A673 (cell line): ENCODE results near the gene MPRIP.

ENCODE experiments used
- EZH2 ChIP-seq: fragments of 200-600 bp; sonication (generic); IDR thresholded peaks from 2 replicates; pipeline ENCODE4 v1.6.1; 2017; ENCODE audit warnings: borderline replicate concordance, low read depth, mild to moderate bottlenecking, mixed read lengths, antibody characterized with exemption, low read length; ENCODE audit not compliant: poor library complexity, severe bottlenecking
- TF ChIP-seq, protein P1 (sequence below): fragments of 300-800, 200-600 bp; sonication (generic); conservative IDR thresholded peaks from 2 replicates; pipeline ENCODE4 v1.5.1; 2017; ENCODE audit warnings: low read depth, mild to moderate bottlenecking, antibody characterized with exemption, low read length, moderate library complexity, mixed read lengths

DNA sequence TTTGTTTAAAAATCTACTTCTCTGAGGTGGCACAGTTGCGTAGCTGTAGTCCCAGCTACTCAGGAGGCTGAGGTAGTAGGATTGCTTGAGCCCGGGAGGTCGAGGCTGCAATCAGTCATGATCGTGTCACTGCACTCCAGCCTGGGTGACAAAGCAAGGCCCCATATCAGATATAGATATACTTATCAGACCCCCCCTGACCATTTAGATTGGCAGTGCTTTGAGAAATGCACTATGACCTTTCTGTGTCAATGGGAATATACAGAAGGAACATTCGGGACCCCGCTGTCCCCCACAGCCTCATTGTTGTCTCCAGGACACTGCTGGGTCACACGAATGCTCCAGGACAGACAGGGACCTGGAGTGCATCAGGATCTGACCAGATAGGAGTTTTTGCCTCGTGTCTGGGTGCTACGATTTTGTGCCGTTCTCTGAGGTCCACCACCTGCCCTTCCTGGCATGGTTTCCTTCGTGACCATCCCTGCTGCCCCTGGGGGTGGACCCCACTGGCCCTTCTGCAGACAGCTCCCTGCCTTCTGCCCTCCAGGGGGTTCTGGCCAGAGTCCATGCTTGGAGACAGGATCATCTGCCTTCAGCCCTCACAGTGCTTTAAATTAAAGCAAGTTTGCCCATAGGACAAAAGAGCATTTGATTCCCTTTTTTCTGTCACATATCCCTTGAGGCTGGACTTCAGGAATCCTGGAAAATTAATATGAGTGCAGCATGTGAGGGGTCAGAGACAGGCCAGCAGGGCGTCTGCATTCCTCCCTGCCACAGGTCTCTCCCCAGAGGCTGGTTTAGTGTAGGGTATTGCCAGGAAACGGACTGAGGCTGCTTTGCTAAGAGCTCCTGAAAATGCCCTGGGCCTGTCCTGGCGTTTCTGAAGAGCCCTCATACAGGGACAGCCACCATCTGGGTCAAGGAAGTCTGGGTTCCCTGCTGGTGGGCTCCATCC, 144.6 kb downstream of the MPRIP start:
- TF ChIP-seq, protein P1, sequence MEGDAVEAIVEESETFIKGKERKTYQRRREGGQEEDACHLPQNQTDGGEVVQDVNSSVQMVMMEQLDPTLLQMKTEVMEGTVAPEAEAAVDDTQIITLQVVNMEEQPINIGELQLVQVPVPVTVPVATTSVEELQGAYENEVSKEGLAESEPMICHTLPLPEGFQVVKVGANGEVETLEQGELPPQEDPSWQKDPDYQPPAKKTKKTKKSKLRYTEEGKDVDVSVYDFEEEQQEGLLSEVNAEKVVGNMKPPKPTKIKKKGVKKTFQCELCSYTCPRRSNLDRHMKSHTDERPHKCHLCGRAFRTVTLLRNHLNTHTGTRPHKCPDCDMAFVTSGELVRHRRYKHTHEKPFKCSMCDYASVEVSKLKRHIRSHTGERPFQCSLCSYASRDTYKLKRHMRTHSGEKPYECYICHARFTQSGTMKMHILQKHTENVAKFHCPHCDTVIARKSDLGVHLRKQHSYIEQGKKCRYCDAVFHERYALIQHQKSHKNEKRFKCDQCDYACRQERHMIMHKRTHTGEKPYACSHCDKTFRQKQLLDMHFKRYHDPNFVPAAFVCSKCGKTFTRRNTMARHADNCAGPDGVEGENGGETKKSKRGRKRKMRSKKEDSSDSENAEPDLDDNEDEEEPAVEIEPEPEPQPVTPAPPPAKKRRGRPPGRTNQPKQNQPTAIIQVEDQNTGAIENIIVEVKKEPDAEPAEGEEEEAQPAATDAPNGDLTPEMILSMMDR: no peak
- TF ChIP-seq EZH2: no peak
